K562 (cell line): ENCODE measurements around the gene PNCK. TPM values are rescaled to one million over a fixed set of nuclear protein-coding genes. Genes with fewer than 3 reads are reported as not detected.

Experiments used
- ATAC-seq: fragments of 200-7000 bp; cut with Tn5 transposase; 3 replicates; pipeline ENCODE4 v1.9.1; 2020; ENCODE audit warnings: moderate library complexity
- BruUV-seq: library from RNA; stranded (reverse); fragments of 400-500 nt; replicated peaks from 2 replicates; lab custom pipeline; 2021; lab: Mats Ljungman, UMichigan
- CTCF ChIA-PET: fragments of 300-600 bp; formaldehyde crosslinking; extraction: SDS; loops from one replicate; lab custom pipeline; 2021; ENCODE audit warnings: low intra/inter-chr PET ratio; lab: Yijun Ruan, JAX
- POLR2A ChIA-PET: fragments of 300-600, 350-650 bp; sonication (Branson Sonifier 250); formaldehyde crosslinking; extraction: SDS; loops from one replicate; lab custom pipeline; 2021; ENCODE audit warnings: antibody characterized with exemption, inconsistent platforms; lab: Yijun Ruan, JAX
- DNase-seq, 4 experiments: peaks; one replicate each; pipeline versions ENCODE4 v3.0.0 to v3.0.0-alpha.2; 2011 to 2018; ENCODE audit warnings: low spot score in 3 of 4, mixed read lengths in 3 of 4; ENCODE audit errors: extremely low read depth in 1 of 4
- FAIRE-seq: peaks from 2 replicates; lab custom pipeline; 2011; peaks lifted over from hg19 to GRCh38; lab: Jason Lieb, UNC
- H2AFZ ChIP-seq: 2 replicates; pipeline ENCODE4 v1.6.0; 2011; ENCODE audit warnings: low read depth, low read length, control low read depth, inconsistent platforms
- H3K27ac ChIP-seq: fragments of 200-600 bp; 3 replicates; pipeline ENCODE4 v1.8.0; 2011; ENCODE audit warnings: low read depth, mild to moderate bottlenecking, control low read depth, inconsistent platforms, low read length, moderate library complexity, mixed read lengths; ENCODE audit errors: extremely low read depth
- H3K27me3 ChIP-seq, 2 experiments: fragments of 300-600 bp in 1 of 2; 2 replicates in 1 of 2; 3 replicates in 1 of 2; pipeline versions ENCODE4 v1.6.0 to v1.8.0; 2011; ENCODE audit warnings: inconsistent platforms in 2 of 2, low read length in 2 of 2, mild to moderate bottlenecking in 1 of 2, mixed read lengths in 1 of 2, moderate library complexity in 1 of 2; ENCODE audit not compliant: control insufficient read depth in 2 of 2, insufficient read depth in 2 of 2
- H3K36me3 ChIP-seq: fragments of 300-600 bp; 3 replicates; pipeline ENCODE4 v1.8.0; 2011; ENCODE audit warnings: mild to moderate bottlenecking, low read length, inconsistent platforms; ENCODE audit not compliant: control insufficient read depth, insufficient read depth
- H3K4me1 ChIP-seq, 2 experiments: fragments of 200-600 bp in 1 of 2; replicated peaks in 1 of 2; 2 replicates in 1 of 2; 3 replicates in 1 of 2; pipeline versions ENCODE4 v1.5.1 to v1.8.0; 2011; ENCODE audit warnings: inconsistent platforms in 2 of 2, low read length in 2 of 2, mild to moderate bottlenecking in 1 of 2, mixed read lengths in 1 of 2, moderate library complexity in 1 of 2; ENCODE audit not compliant: control insufficient read depth in 2 of 2, insufficient read depth in 2 of 2
- H3K4me2 ChIP-seq: 2 replicates; pipeline ENCODE4 v1.6.1; 2011; ENCODE audit warnings: low read length, control low read depth, inconsistent platforms, mixed read lengths; ENCODE audit not compliant: insufficient read depth
- H3K4me3 ChIP-seq: fragments of 200-600 bp; sonication (generic), shearing (Covaris generic); 2 replicates; pipeline ENCODE4 v1.5.1; 2016; ENCODE audit warnings: control low read depth, inconsistent platforms
- H3K79me2 ChIP-seq: fragments of 200-600 bp; 3 replicates; pipeline ENCODE4 v1.8.0; 2011; ENCODE audit warnings: low read length, inconsistent platforms; ENCODE audit not compliant: control insufficient read depth, insufficient read depth
- H3K9ac ChIP-seq, 2 experiments: 2 replicates each; pipeline versions ENCODE4 v1.6.0 to v1.6.1; 2011; ENCODE audit warnings: low read depth in 2 of 2, low read length in 2 of 2, control low read depth in 1 of 2, inconsistent platforms in 1 of 2, mild to moderate bottlenecking in 1 of 2, mixed read lengths in 1 of 2; ENCODE audit not compliant: insufficient read depth in 1 of 2
- H3K9me1 ChIP-seq: one replicate; pipeline ENCODE4 v1.6.0; 2011; ENCODE audit warnings: inconsistent platforms, mild to moderate bottlenecking, low read length, moderate library complexity; ENCODE audit not compliant: control insufficient read depth, insufficient read depth
- H3K9me3 ChIP-seq: replicated peaks from 2 replicates; pipeline ENCODE4 v1.5.1; 2011; ENCODE audit warnings: low read depth, low read length, inconsistent platforms; ENCODE audit not compliant: control insufficient read depth, insufficient read depth
- H4K20me1 ChIP-seq: replicated peaks from 2 replicates; pipeline ENCODE4 v1.6.1; 2011; ENCODE audit warnings: low read length, inconsistent platforms, mixed read lengths; ENCODE audit not compliant: control insufficient read depth, insufficient read depth
- CREB1 ChIP-seq, 2 experiments: sonication (generic) in 1 of 2; formaldehyde crosslinking in 1 of 2; IDR thresholded peaks; 2 replicates each; pipeline versions ENCODE4 v1.6.1 to v1.8.0; 2012 to 2022; ENCODE audit warnings: inconsistent platforms in 1 of 2, mild to moderate bottlenecking in 1 of 2, missing genetic modification reagents in 1 of 2, moderate library complexity in 1 of 2
- FOSL1 ChIP-seq: fragments of 200-800 bp; sonication (Bioruptor generic); conservative IDR thresholded peaks from 2 replicates; pipeline ENCODE4 v1.6.1; 2016; ENCODE audit warnings: missing genetic modification characterization, missing compliant biosample characterization
- FOXA3 ChIP-seq, 2 experiments: fragments of 450-650 bp in 1 of 2; sonication (generic) in 1 of 2; formaldehyde crosslinking; IDR thresholded peaks in 1 of 2; conservative IDR thresholded peaks in 1 of 2; 2 replicates each; pipeline versions ENCODE4 v1.4.0 to v1.8.0; 2020 to 2022; ENCODE audit warnings: mild to moderate bottlenecking in 2 of 2, missing genetic modification reagents in 1 of 2
- LARP7 ChIP-seq: fragments of 450-650 bp; IDR thresholded peaks from 2 replicates; pipeline ENCODE4 v1.6.1; 2016
- NRF1 ChIP-seq, 2 experiments: fragments of 450-650 bp; IDR thresholded peaks in 1 of 2; conservative IDR thresholded peaks in 1 of 2; 2 replicates each; pipeline ENCODE4 v1.6.1; 2014; ENCODE audit warnings: mild to moderate bottlenecking in 2 of 2
- STAT5B ChIP-seq: fragments of 250-450 bp; sonication (Bioruptor Pico); IDR thresholded peaks from 2 replicates; pipeline ENCODE4 v1.8.0; 2021; ENCODE audit warnings: mild to moderate bottlenecking, inconsistent platforms
- TFAM ChIP-seq: fragments of 250-450 bp; sonication (Bioruptor Pico); conservative IDR thresholded peaks from 2 replicates; pipeline ENCODE4 v1.5.0; 2021; ENCODE audit warnings: mild to moderate bottlenecking, moderate library complexity
- XRCC5 ChIP-seq: fragments of 200-400 bp; formaldehyde crosslinking; IDR thresholded peaks from 2 replicates; pipeline ENCODE4 v1.6.1; 2017; ENCODE audit warnings: low read depth, mild to moderate bottlenecking, low read length
- ZNF444 ChIP-seq: fragments of 250-450 bp; sonication (Bioruptor Pico); IDR thresholded peaks from 2 replicates; pipeline ENCODE4 v1.4.0; 2020; ENCODE audit warnings: mild to moderate bottlenecking, moderate library complexity
- WGBS: fragments of 100-300 bp; shearing (Covaris generic); methylation state at CpG from one replicate; pipeline ENCODE4 v1.1.6; 2016; ENCODE audit warnings: low coverage, mixed read lengths; ENCODE audit not compliant: insufficient coverage; ENCODE audit errors: missing lambda C conversion rate; 5-methylcytosine and 5-hydroxymethylcytosine counted together
- in situ Hi-C: fragments of 300-500 bp; cut with MboI; formaldehyde crosslinking; loops from 4 replicates; pipeline ENCODE4 v1.15.0; 2018; ENCODE audit warnings: inconsistent platforms, mixed read lengths
- intact Hi-C: fragments of 100-400 bp; cut with micrococcal nuclease; formaldehyde crosslinking; loops from 2 replicates; pipeline ENCODE4 v1.14.2; 2022
- polyA plus RNA-seq, 8 experiments: library from polyadenylated mRNA; depleted of rRNA in 4 of 8; stranded (reverse) in 5 of 8; unstranded in 3 of 8; fragments of >200 nt; fragmentation: Nextera tagmentation in 2 of 8; fragmentation: Illumina TruSeq in 1 of 8; extraction: Ambion mirVana in 2 of 8; extraction: Trizol in 1 of 8; gene quantifications; 2 replicates each; pipeline versions ENCODE4 v1.2.1 to v1.2.3, GENCODE V29; 2011 to 2014; ENCODE audit warnings: inconsistent platforms in 1 of 8, missing spikeins in 1 of 8
- total RNA-seq, 7 experiments: library from RNA; depleted of rRNA in 6 of 7; stranded (reverse); fragments of >200 nt in 6 of 7; fragmentation: Illumina TruSeq in 2 of 7; extraction: Trizol in 2 of 7; gene quantifications; 2 replicates each; pipeline versions ENCODE4 v1.2.1 to v1.2.3, GENCODE V29; 2011 to 2021; ENCODE audit warnings: low replicate concordance in 1 of 7
- TF ChIP-seq, protein P1 (sequence below): fragments of 250-450 bp; sonication (Bioruptor Pico); IDR thresholded peaks from 2 replicates; pipeline ENCODE4 v1.5.0; 2021; ENCODE audit warnings: mild to moderate bottlenecking, moderate library complexity
- TF ChIP-seq, protein P2 (sequence below): fragments of 450-650 bp; formaldehyde crosslinking; IDR thresholded peaks from 2 replicates; pipeline ENCODE4 v1.4.0; 2022; ENCODE audit warnings: missing genetic modification characterization
- TF ChIP-seq, protein P3 (sequence below): fragments of 450-650 bp; IDR thresholded peaks from 2 replicates; pipeline ENCODE4 v1.6.1; 2016; ENCODE audit warnings: missing biosample characterization, missing genetic modification characterization

PNCK gene
- total and polyA plus RNA-seq, 9 of the 15 experiments (the other 6 are each of a cell fraction or from before 2014, with no cell fraction given), result 0.13 to 7.5 (median 1.2) TPM; not detected in 1

GRCh38 chrX:153644356-153645125 is 29.1 kb downstream of the PNCK start:
- BruUV-seq, result no TSS peak
- ChIA-PET CTCF (interaction anchor here (0.5 to 1.2 kb wide), 2 partner anchors 23 to 310 kb away, joined by 3 to 5 read pairs; no protein-coding TSS in a partner anchor), POLR2A (interaction anchor here (0.6 kb wide), 3 partner anchors 47 to 58 kb away, joined by 3 to 4 read pairs (median 3); no protein-coding TSS in a partner anchor)
- intact Hi-C loops (loop anchor here (5.0 kb wide), 3 partner anchors 32 to 107 kb away; no protein-coding TSS in a partner anchor), in situ Hi-C loops (no loop called here)
- Histone ChIP-seq H3K4me2 (peak overlapping the region; percentile 74), H3K79me2 (no peaks in the 10 kb centered on the region), H3K9ac (peak overlapping the region; percentile 10 to 83; a peak in 2 of 4 replicates), H3K4me1 (peaks cover 7 to 78% of the 10 kb centered on the region in 2 experiments; a peak in 3 of 5 replicates), H3K36me3 (no peaks in the 10 kb centered on the region), H4K20me1 (no peaks in the 10 kb centered on the region), H3K27ac (no peak overlapping the region), H3K27me3 (peaks cover 0 to 6% of the 10 kb centered on the region in 2 experiments; a peak in 1 of 5 replicates), H3K9me3 (no peaks in the 10 kb centered on the region), H3K4me3 (peak overlapping the region; percentile 24), H2AFZ (peak overlapping the region; percentile 74), H3K9me1 (no peaks in the 10 kb centered on the region)
- WGBS, result 18% methylated on average over 12 of the region's 46 CpGs
- peak; percentile 59 for ATAC-seq
- FAIRE-seq, result no peak
- DNase-seq, result peak in 1 of 4 experiments; percentile 45
- TF ChIP-seq CREB1 (IDR thresholded peaks at IDR 0.05) (no peak), CREB1 (CRISPR knock-in tag; IDR thresholded peaks at IDR 0.05) (no peak), STAT5B (no peak), FOXA3 (CRISPR knock-in tag; conservative IDR thresholded peaks at IDR 0.05 in 1 of 2, IDR thresholded peaks at IDR 0.05 in 1 of 2) (no peak), NRF1 (conservative IDR thresholded peaks at IDR 0.05 in 1 of 2, IDR thresholded peaks at IDR 0.05 in 1 of 2) (peak; percentile 37 to 58; a peak in 2 of 4 replicates), FOSL1 (tag) (no peak), ZNF444 (no peak), LARP7 (no peak), TFAM (no peak), XRCC5 (no peak)
- TF ChIP-seq, protein P1, sequence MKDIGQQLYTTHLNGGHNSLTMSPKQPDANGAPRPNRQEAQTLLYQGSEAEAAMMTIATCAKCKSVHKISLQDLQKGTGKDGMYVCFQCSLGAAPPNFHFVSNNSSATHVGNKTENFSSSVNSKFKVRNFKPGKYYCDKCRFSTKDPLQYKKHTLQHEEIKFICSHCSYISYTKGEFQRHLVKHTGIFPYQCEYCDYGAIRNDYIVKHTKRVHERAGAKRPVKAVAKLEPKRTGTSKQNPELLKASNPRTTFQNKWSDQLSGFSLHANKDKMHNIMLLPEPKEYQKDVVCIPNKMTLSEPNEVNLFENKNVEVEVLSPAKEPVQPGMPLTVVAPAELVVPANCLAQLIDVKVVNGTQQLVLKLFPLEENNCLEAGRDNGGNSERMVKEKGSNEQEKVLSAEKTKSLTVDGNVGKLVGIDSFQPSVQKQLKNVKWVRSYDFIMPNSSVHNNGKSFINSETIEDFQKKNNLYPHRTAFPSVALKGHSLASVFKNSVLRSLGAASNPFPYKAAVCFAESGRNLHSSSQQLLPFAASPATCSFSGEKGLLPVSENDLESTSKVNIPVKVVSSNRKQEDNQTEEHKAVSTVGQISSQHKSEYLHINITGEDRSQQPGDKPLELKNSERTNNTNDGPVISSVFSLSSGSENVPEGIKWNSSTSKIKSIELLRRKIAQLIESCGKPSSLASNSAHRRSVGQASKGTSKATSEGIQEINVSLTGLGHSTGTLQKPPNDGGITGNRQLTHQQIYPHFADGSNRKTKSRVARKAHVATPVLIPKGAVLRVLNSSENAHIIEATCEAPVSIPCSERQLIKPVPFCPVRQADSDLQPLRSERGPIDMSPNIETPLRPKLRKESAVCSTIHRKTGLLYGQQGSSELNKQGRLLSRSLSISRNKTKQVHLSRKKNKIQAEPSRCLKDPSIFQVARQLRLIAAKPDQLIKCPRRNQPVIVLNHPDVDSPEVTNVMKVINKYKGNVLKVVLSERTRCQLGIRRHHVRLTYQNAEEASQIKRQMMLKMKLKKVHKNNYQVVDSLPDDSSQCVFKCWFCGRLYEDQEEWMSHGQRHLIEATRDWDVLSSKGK (CRISPR knock-in tag), result no peak
- TF ChIP-seq, protein P2, sequence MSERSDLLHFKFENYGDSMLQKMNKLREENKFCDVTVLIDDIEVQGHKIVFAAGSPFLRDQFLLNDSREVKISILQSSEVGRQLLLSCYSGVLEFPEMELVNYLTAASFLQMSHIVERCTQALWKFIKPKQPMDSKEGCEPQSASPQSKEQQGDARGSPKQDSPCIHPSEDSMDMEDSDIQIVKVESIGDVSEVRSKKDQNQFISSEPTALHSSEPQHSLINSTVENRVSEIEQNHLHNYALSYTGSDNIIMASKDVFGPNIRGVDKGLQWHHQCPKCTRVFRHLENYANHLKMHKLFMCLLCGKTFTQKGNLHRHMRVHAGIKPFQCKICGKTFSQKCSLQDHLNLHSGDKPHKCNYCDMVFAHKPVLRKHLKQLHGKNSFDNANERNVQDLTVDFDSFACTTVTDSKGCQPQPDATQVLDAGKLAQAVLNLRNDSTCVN (CRISPR knock-in tag), result no peak
- TF ChIP-seq, protein P3, sequence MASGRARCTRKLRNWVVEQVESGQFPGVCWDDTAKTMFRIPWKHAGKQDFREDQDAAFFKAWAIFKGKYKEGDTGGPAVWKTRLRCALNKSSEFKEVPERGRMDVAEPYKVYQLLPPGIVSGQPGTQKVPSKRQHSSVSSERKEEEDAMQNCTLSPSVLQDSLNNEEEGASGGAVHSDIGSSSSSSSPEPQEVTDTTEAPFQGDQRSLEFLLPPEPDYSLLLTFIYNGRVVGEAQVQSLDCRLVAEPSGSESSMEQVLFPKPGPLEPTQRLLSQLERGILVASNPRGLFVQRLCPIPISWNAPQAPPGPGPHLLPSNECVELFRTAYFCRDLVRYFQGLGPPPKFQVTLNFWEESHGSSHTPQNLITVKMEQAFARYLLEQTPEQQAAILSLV (tag), result no peak
